MM.1S (cell line): Measurements from ENCODE around the gene DGKG.

Experiments used
- EZH2 ChIP-seq: fragments of 300-600 bp; sonication (generic); optimal IDR thresholded peaks from 2 replicates; pipeline ENCODE3; 2017; ENCODE audit warnings: low read depth, mild to moderate bottlenecking, antibody characterized with exemption, low read length, mixed read lengths
- EZH2phosphoT487 ChIP-seq: fragments of 300-600 bp; sonication (generic); IDR thresholded peaks from 2 replicates; pipeline ENCODE4 v1.6.1; 2018; ENCODE audit warnings: antibody characterized with exemption, low read length

GRCh38 chr3:186198442-186198841, 163.6 kb downstream of the DGKG start:
- TF ChIP-seq EZH2: no peak
- TF ChIP-seq EZH2phosphoT487: no peak
